ENCODE data around the gene ABHD12. TPM values are rescaled to one million over a fixed set of nuclear protein-coding genes. Genes with fewer than 3 reads are reported as not detected.

ABHD12 gene
- total and polyA plus RNA-seq, 2 donors (not counting 3 experiments of a cell fraction or from before 2014, with no cell fraction given), result 19.2 to 36.0 TPM

GRCh38 chr20:25297141-25297905 lies 93.3 kb downstream of the ABHD12 start:
- TSS peak; percentile 71 for BruUV-seq (replicated peaks)
- FAIRE-seq, result no peak

GRCh38 chr20:25296094-25297093 lies 94.2 kb downstream of the ABHD12 start:
- POLR2A ChIA-PET, result no interaction called here
- Histone ChIP-seq H3K4me2 (ENCODE audit: insufficient read depth, low read length) (no peak overlapping the region), H3K4me1 (ENCODE audit: control insufficient read depth, extremely low read depth, insufficient read depth, low read length) (no peaks in the 10 kb centered on the region), H3K4me3 (replicated peaks in 1 of 3; ENCODE audit: insufficient read depth in 1 of 3, low read depth in 1 of 3, low read length in 3 of 3) (no peak overlapping the region), H3K79me2 (ENCODE audit: control insufficient read depth, insufficient read depth, low read length) (no peaks in the 10 kb centered on the region), H3K27me3 (ENCODE audit: control insufficient read depth in 2 of 2, insufficient read depth in 2 of 2, low read length in 2 of 2) (no peaks in the 10 kb centered on the region), H4K20me1 (replicated peaks; ENCODE audit: control insufficient read depth, extremely low read depth, insufficient read depth, low read length) (no peaks in the 10 kb centered on the region), H2AFZ (ENCODE audit: low read depth, low read length) (no peak overlapping the region), H3K9ac (replicated peaks; ENCODE audit: extremely low read depth, insufficient read depth, low read length) (no peak overlapping the region), H3K27ac (ENCODE audit: insufficient read depth, low read depth, low read length) (no peak overlapping the region), H3K9me3 (replicated peaks; ENCODE audit: control insufficient read depth, insufficient read depth, low read length) (no peaks in the 10 kb centered on the region), H3K36me3 (ENCODE audit: control insufficient read depth in 2 of 2, extremely low read depth in 1 of 2, insufficient read depth in 2 of 2, low read length in 2 of 2) (peaks cover 3 to 5% of the 10 kb centered on the region in 2 experiments), H3K9me1 (replicated peaks; ENCODE audit: control insufficient read depth, extremely low read depth, insufficient read depth, low read length) (no peaks in the 10 kb centered on the region)
- dilution Hi-C loops (cut with MboI; ENCODE audit: extremely low pct_ligation_motif_present, low sequenced_read_pairs) (no loop called here), intact Hi-C loops (cut with micrococcal nuclease) (loop anchor here (1.0 kb wide), 1 partner anchor 301 kb away; no protein-coding TSS in a partner anchor)
- DNase-seq (ENCODE audit: low read depth, low spot score) (no peak), FAIRE-seq (no peak)
- BruUV-seq (replicated peaks), result no TSS peak
- TF ChIP-seq POLR2A (IDR thresholded peaks at IDR 0.05; ENCODE audit: low read depth, low read length), result no peak
- TF ChIP-seq GATA2 (IDR thresholded peaks at IDR 0.05; ENCODE audit: insufficient read depth, insufficient read length, low read depth, low read length), result no peak
- peak; percentile 20 to 39 for TF ChIP-seq CTCF (IDR thresholded peaks at IDR 0.05; ENCODE audit: extremely low read depth in 1 of 2, insufficient read depth in 1 of 2, low read depth in 1 of 2, low read length in 2 of 2)
- CTCF ChIA-PET, result interaction anchor here (1.0 to 5.0 kb wide), 5 partner anchors 13 to 102 kb away, joined by 3 to 104 read pairs (median 5); no protein-coding TSS in a partner anchor

More at GRCh38 chr20:25297141-25297905, 93.3 kb downstream of the ABHD12 start:
- H3K36me3 ChIP-seq (ENCODE audit: control insufficient read depth in 2 of 2, extremely low read depth in 1 of 2, insufficient read depth in 2 of 2, low read length in 2 of 2), result peaks cover 2 to 3% of the 10 kb centered on the region in 2 experiments
- ChIA-PET POLR2A (no interaction called here), CTCF (interaction anchor here (1.0 to 5.0 kb wide), 3 partner anchors 14 to 101 kb away, joined by 3 to 104 read pairs (median 5); no protein-coding TSS in a partner anchor)
- no peak overlapping the region for H3K4me2 ChIP-seq (ENCODE audit: insufficient read depth, low read length)
- H3K4me1 ChIP-seq (ENCODE audit: control insufficient read depth, extremely low read depth, insufficient read depth, low read length), result no peaks in the 10 kb centered on the region
- no peak overlapping the region for H2AFZ ChIP-seq (ENCODE audit: low read depth, low read length)
- no peak overlapping the region for H3K4me3 ChIP-seq (replicated peaks in 1 of 3; ENCODE audit: insufficient read depth in 1 of 3, low read depth in 1 of 3, low read length in 3 of 3)
- no peaks in the 10 kb centered on the region for H3K9me3 ChIP-seq (replicated peaks; ENCODE audit: control insufficient read depth, insufficient read depth, low read length)
- H3K79me2 ChIP-seq (ENCODE audit: control insufficient read depth, insufficient read depth, low read length), result no peaks in the 10 kb centered on the region
- H3K9ac ChIP-seq (replicated peaks; ENCODE audit: extremely low read depth, insufficient read depth, low read length), result no peak overlapping the region
- no peak for DNase-seq (ENCODE audit: low read depth, low spot score)
- no peak overlapping the region for H3K27ac ChIP-seq (ENCODE audit: insufficient read depth, low read depth, low read length)
- no peaks in the 10 kb centered on the region for H3K9me1 ChIP-seq (replicated peaks; ENCODE audit: control insufficient read depth, extremely low read depth, insufficient read depth, low read length)
- no peaks in the 10 kb centered on the region for H3K27me3 ChIP-seq (ENCODE audit: control insufficient read depth in 2 of 2, insufficient read depth in 2 of 2, low read length in 2 of 2)
- no peaks in the 10 kb centered on the region for H4K20me1 ChIP-seq (replicated peaks; ENCODE audit: control insufficient read depth, extremely low read depth, insufficient read depth, low read length)
- intact Hi-C loops (cut with micrococcal nuclease), result no loop called here
- no peak for TF ChIP-seq EZH2 (IDR thresholded peaks at IDR 0.05; ENCODE audit: borderline replicate concordance, low read depth, low read length, severe bottlenecking)
- TF ChIP-seq FOS (IDR thresholded peaks at IDR 0.05; ENCODE audit: borderline replicate concordance, insufficient read depth, low read length), result no peak
- TF ChIP-seq MAX (IDR thresholded peaks at IDR 0.05; ENCODE audit: insufficient read depth, insufficient read length), result no peak
- TF ChIP-seq POLR2AphosphoS5 (IDR thresholded peaks at IDR 0.05; ENCODE audit: insufficient read depth, low read depth, low read length), result no peak
- dilution Hi-C loops (cut with MboI; ENCODE audit: extremely low pct_ligation_motif_present, low sequenced_read_pairs), result no loop called here
